HG03521 (cell line): ENCODE measurements around the gene NRN1L.
A peak's percentile ranks its signal among the peaks of the same experiment; 100 is the strongest.
"Not testable (repeated sequence)": the region's sequence is repeated elsewhere in the genome, so short reads cannot be mapped to it uniquely, and the experiment has no call there.

ENCODE experiments used
- ATAC-seq: cut with Tn5 transposase; IDR thresholded peaks from one replicate; pipeline ENCODE4 v1.9.1; 2021; ENCODE audit warnings: mild to moderate bottlenecking, moderate library complexity; ENCODE audit not compliant: unreplicated experiment

NRN1L gene

DNA sequence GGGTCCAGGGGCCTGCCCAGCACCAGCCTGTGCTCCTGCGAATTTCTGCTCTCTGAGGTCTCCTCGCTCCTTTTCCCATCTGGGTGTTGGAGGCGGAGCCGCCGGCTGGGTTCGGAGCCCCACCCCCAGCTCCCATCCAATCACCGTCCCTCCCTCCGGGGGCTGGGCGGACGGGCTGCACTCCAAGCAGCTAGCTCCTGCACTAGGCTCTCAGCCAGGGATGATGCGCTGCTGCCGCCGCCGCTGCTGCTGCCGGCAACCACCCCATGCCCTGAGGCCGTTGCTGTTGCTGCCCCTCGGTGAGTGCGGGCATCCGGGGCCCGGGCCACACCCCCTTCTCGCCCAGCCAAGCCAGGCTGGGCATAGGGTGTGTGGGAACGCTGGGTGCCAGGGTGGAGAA lies at the start of gene NRN1L:
NRN1L (plus strand) TSS at position 202 of the 400 bp plus-strand sequence; CDS start at position 221, 19 bp downstream.
- no peak for ATAC-seq

DNA sequence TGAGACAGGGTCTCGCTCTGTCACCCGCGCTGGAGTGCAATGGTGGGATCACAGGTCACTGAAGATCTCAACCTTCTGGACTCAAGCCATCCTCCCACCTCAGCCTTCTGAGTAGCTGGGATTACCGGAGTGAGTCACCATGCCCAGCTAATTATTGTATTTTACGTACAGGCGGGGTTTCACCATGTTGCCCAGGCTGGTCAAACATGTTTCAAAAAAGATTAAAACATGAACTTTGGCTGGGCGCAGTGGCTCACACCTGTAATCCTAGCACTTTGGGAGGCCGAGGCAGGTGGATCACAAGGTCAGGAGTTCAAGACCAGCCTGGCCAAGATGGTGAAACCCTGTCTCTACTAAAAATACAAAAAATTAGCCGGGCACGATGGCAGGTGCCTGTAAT lies 47.5 kb upstream of the NRN1L start:
- ATAC-seq, result not testable (repeated sequence)

DNA sequence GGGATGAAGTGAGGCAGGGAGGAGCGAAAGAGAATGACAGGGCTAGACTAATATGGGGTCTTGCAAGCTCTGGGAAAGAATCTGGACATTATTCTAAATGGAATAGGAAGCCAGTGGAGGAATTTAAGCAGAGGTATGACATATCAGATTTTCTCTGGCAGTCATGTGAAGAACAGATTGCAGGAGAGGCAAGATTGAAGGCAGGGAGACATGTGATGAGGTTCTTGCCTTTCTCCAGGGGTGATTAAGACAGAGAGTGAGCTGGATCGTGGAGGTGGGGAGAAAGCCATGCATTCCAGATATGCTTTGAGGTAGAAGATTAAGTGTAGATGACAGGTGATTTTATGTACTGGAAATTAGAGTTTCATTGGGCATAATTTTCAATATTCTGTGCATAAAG lies 46.9 kb upstream of the NRN1L start:
- ATAC-seq, result no peak

DNA sequence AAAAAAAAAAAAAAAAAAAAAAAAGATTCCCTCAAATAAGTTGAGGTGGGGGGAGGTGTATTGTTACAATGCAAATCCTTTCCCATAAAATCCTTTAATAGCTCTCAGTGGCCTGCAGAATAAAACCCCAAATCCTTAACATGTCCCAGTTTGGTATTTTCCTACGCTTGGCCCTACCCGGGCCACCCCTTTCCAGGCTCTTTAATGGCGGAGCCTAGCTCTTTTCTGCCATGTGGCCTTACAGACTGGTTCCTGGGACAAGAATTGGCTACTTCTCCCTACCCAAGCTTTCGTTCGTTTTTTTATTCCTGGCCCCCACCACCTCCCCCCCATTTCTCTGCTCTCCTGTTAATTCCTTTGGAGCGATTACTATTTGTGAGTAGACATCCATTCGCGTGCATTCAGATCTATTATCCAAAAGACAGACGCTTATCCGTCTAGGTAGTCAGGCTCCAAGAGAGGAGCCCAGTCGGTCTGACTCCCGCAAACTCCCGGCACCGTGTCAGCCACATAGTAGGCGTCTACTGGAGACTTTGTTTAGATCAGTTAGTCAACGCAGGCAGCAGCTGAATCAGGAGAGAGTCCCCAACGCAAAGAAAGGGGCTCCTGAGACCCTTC lies 43.4 kb upstream of the NRN1L start:
- no peak for ATAC-seq

DNA sequence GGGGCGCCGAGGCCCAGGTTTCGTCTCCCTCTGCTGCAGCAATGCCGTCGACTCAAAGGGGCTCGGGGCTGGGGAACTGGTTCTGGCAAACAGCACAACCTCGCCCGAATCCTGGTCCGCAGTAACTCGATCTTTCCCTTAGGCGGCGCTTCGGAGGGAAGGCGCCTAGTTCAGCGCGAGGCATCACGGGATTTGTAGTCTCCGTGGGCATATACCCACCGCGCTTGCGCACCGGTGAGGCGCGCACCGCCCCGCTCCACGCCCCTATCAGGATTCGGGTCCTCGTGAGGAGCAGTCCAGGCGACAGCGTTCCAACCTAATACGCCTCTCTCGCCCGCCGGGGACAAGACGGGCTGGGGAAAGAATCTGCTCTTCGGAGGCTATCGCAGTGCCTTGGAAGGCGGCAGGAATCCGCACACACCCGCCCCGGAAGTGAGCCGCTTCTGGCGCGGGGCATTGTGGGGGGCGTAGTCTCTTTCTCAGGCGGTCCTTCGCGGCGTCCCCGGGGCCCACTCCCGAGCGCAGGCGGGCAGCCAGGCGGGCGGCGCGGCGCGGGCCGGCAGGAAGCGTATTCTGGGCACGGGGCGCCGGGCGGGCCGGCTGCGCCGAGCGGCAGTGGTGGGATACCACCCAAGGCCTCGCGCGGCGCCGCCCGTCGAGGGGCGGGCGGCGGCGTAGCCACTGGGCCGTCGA lies 42.7 kb upstream of the NRN1L start, which contains the start of gene THAP11:
THAP11 (plus strand) TSS at position 505 of the 693 bp plus-strand sequence. CDS start 235 bp downstream, outside the sequence.
- peak; percentile 43 for ATAC-seq

DNA sequence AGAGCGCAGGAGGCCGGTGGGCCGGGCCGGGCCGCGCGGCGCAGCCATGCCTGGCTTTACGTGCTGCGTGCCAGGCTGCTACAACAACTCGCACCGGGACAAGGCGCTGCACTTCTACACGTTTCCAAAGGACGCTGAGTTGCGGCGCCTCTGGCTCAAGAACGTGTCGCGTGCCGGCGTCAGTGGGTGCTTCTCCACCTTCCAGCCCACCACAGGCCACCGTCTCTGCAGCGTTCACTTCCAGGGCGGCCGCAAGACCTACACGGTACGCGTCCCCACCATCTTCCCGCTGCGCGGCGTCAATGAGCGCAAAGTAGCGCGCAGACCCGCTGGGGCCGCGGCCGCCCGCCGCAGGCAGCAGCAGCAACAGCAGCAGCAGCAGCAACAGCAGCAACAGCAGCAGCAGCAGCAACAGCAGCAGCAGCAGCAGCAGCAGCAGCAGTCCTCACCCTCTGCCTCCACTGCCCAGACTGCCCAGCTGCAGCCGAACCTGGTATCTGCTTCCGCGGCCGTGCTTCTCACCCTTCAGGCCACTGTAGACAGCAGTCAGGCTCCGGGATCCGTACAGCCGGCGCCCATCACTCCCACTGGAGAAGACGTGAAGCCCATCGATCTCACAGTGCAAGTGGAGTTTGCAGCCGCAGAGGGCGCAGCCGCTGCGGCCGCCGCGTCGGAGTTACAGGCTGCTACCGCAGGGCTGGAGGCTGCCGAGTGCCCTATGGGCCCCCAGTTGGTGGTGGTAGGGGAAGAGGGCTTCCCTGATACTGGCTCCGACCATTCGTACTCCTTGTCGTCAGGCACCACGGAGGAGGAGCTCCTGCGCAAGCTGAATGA lies 42.0 kb upstream of the NRN1L start:
- peak; percentile 3 for ATAC-seq

DNA sequence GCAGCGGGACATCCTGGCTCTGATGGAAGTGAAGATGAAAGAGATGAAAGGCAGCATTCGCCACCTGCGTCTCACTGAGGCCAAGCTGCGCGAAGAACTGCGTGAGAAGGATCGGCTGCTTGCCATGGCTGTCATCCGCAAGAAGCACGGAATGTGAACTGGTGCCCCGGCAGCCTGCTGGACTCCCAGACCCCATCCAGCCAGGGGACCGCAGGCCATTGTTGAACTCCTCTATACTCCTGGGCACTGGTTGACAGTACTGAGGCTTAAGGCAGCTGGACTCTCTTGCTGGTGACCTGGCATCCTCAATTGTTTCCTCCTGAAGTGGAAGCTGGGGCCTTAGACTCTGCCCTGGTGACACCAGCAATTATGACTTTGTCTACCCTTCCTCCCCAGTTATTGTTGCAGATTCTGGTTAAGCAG lies 41.3 kb upstream of the NRN1L start:
- no peak for ATAC-seq

DNA sequence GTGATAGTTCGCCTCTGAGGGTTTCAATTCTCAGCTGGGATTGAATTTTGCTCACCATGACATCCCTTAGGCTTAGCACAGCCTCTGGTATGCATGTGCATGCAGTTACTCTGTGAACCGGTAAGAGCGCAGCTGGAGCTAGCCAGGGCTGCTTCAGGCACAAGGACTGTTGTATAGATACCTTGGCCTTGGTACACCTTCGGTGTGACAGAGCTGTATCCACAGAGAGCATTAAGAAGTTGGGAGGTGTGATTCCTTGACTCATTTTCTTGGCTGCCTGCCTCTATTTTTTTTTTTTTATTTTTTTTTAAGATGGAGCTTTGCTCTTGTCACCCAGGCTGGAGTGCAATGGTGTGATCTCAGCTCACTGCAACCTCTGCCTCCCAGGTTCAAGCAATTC lies 40.2 kb upstream of the NRN1L start:
- ATAC-seq, result no peak

DNA sequence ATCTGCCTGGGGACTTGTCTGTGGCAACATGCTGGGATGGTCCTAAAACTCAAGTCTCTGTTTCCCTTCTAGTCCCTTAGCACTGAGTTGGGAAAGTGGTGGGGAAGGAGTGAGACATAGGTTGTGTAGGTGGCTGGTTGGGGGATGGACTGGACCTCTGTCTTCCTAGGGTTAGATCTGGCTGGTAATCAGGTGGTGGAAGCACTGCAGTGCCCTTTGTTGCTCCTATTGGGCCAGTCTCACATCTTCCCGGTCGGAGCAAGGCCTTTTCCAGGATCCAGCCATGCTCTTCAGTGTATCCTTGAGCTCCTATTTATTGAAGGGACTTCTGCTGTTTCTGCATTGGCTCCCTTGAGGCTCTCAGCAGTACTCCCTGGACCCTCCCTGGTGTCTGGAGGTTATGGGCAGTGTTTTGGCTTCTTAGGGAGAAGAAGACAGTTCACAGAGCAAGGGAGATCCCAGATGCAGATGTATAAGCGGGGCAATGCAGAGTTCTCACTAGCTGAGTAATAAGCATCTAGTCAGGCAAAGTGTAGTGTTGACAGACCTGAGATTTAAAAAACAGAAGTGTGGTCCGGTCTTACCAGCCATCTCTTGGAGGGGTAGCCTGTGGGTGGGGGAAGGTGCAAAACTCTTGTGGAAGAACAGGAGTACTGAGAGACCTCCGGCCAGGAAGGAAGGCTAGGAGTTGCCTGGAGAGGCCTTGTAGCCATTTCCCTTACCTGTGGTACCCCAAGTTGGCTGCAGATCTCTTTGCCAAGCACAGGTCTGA lies 39.2 kb upstream of the NRN1L start:
- ATAC-seq, result no peak

DNA sequence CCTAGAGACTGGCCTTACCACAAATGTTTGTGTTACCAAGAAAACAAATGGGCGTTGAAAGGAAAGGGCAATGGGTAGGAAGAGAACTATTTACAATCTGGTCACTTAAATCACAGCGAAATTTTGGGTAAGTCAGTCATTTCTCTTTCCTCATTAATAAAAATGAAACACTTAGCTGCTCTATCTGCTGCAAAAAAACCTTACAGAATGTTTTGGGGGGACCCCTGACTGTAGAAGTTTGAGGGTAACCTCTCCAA lies 38.7 kb upstream of the NRN1L start:
- ATAC-seq, result no peak

DNA sequence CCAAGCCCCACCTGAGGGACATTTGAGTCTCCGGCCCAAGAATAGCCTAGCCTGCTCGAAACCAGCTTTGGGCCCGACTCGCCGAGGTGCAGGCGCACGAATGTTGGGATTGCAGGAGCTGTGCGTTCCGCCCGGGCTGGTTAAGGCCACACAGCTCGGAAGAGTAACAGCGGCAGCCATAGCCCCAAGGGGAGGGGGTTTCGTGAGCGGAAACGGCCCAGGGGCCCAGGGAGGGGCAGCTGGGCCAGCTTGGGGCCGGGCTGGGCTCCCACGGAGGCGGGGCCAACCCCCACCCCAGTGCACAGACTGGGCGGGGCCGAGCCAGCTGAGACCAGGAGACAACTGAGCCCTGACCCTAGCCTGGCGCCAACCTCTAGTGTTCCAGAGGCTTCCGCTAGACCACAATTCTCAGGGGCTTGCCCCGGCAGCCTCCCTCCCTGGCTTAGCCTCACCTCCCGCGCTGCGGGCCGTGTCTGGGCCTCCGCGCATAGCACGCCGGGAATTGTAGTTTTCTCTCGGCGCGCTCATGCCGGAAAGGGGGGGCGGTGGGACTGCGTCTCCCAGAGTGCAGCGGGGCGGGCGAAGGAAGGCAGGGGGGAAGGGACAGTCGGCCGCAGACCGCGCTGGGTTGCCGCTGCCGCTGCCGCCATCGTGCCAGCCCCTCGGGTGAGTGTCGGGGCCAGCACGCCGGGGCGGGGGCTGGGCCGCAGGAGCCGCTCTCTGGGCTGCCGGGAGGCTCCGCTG lies 38.2 kb upstream of the NRN1L start, which contains the start of gene NUTF2:
NUTF2 (plus strand) TSS at position 614 of the 744 bp plus-strand sequence. CDS start 18,198 bp downstream, outside the sequence.
- ATAC-seq, result peak; percentile 57

DNA sequence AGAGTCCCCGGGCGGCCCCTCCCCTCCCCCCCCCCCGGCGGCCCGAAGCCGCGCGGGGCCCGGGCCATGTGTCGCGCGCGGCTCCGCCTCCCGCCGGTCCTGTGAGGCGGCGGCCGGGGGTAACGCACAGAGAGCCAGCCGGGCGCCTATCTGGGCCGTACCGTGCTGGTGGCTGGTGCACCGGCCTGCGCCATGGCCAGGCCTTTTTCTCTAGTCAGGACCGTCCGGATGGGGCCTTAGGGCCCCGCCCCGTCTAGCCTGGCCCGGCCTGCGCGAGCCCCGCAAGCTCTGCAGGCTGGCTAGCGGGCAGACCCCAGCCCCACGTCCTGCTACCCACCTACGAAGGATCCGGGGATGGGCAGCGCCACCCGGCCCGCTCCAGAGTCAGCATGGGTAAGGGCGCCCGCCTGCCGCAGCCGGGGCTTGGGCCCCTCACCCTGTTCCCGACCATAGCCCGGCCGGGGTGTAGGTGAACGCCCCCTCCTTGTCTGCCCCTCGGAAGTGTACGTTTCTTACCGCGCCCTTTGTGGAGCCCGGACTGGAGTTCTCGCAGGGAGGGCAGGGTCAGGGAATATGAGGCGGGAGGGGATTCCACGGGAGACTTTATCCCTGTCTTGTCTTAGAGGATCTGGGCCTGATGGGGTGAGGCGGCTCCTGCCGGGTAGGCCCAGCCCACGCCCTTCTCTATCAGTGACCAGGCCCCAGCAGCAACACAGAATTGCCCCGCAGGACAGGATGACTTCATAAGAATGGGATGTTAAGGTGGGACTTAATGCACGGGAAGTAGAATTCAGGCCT lies 37.4 kb upstream of the NRN1L start, which contains the start of gene CENPT:
CENPT (minus strand) TSS at position 630 of the 798 bp plus-strand sequence. CDS start 13,834 bp downstream, outside the sequence.
- ATAC-seq, result peak; percentile 37

DNA sequence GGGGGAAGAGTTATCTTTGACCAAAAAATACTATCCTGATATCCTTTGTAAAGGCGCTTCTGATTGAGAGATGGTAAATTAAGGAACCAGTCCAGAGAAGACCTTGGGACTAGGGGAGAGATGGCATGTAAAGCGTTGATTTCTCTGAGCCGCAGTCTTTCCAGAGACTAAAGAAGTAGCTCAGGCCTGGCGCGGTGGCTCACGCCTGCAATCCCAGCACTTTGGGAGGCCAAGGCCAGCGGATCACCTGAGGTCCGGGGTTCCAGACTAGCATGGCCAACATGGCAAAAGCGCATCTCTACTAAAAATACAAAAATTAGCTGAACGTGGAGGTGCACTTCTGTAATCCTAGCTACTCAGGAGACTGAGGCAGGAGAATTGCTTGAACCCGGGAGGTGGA lies 36.6 kb upstream of the NRN1L start:
- ATAC-seq, result no peak

DNA sequence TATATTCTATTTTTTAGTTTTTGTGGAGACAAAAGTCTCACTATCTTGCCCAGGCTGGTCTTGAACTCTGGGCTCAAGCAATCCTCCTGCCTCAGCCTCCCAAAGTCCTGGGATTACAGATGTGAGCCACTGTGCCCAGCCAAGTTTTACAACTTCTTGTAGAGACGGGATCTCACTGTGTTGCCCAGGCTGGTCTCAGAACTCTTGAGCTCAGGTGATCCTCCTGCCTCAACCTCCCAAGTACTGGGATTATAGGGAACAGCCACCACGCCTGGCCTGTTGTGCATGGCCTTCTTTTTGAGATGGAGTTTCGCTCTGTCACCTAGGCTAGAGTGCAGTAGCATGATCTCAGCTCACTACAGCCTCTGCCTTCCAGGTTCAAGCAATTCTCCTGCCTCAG lies 31.0 kb upstream of the NRN1L start:
- no peak for ATAC-seq

DNA sequence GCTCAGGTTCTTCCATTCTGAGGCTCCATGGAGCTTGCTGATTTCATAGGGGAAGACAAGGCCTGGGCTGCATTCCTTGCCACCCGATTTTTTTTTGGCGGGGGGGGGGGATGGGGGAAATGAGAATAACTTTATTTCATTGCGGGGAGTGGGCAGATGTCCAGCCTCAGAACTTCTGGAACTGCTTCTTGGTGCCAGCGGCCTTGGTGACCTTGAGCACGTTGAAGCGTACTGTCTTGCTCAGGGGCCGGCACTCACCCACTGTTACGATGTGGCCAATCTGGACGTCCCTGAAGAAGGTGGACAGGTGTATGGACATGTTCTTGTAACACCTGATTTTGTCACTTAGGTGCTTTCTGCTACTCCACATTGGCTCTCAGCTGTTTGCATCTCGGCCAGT lies 28.9 kb upstream of the NRN1L start:
- no peak for ATAC-seq

DNA sequence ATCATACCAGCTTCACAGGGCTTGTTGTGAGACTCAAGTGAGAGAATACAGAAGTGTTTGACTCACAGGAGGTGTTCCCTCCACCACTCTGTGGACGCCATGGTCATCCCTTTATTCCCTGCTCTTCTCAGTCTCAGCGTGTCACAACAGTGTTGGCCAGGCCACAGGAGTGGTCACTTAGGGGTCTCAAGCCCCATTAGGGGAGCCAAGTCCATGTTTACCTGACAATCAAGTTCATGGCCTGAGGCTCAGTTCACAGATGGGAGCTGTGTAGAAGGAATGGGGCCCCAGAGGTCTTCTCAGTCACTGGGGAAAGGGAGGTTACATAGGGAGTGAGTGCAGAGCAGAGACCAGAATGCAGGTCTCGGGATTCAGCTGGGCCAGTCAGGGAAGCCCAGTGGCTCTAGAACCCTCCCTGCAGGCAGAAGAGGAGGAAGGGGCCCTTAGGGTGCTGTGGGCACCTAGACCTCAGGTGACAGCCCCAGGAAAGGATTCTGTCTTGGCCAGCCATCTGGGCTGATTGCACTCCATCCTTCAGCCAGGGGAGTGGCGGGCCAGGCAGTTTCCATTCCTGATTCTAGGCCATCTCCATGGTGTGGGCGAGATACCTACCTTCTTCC lies 27.6 kb upstream of the NRN1L start:
- ATAC-seq, result no peak

DNA sequence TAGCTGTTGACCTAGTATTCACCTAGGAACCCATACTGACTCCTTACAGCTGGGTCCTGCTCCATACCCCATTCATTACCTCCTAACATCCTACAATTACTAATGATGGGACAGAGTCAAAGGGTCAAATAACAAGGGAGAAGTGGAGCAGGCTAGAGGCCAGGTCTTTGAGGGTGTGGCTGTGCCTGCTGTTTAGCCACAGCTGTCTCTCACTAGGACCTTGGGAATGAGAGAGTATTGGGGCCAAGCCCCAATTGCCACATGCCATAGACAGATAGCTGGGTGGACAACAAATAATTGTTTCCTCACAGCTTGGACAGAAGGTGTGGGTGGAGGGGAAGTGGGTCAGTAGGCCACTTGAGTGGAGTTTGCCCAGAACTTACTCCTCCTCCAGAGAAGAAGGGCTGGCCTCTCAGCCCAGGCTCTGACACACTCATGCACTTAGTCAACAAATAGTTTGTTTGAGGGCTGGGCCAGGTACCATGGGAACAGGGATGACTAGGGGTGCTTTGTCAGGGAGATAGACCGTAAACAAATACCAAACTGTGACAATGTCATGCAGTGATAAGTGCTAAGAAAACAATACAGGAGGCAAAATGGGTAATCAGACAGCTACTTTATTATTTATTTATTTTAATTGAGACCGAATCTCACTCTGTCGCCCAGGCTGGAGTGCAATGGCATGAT lies 27.0 kb upstream of the NRN1L start:
- ATAC-seq, result no peak

DNA sequence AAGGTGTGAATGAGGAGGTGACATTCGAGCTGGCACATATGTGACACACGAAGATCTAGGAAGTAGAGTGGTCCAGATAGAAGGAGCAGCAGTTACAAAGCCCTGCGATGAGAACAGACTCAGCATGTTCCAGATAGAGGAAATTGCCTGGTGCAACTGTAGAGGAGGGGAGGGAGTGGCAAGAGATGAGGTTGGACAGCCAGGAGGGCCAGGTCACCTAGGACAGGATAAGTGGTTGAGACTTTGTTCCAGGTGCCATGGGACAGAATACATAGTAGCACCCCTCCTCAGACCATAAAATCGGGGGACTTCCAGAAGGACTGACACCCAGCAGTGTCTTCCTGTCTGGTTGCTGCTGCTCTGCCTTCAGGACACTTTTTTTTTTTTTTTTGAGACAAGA lies 26.2 kb upstream of the NRN1L start:
- ATAC-seq, result no peak
